Lower lobe of right lung (tissue), 2 donors: ENCODE results near the gene RACK1. TPM values are rescaled to one million over a fixed set of nuclear protein-coding genes. Genes with fewer than 3 reads are reported as not detected.

ENCODE experiments used
- ATAC-seq, 2 donors: fragments of 200-7000 bp; cut with Tn5 transposase; one replicate each; pipeline ENCODE4 v1.9.1; 2020 to 2022; ENCODE audit warnings: mild to moderate bottlenecking in 2 of 2, moderate library complexity in 2 of 2
- DNase-seq: peaks from one replicate; pipeline ENCODE4 v3.0.0-alpha.2; 2020
- H3K27ac ChIP-seq: fragments of 200-600 bp; one replicate; pipeline ENCODE4 v1.8.0; 2022
- H3K27me3 ChIP-seq: fragments of 200-600 bp; one replicate; pipeline ENCODE4 v1.8.0; 2022; ENCODE audit warnings: low read depth
- H3K36me3 ChIP-seq: fragments of 200-600 bp; one replicate; pipeline ENCODE4 v1.8.0; 2022; ENCODE audit warnings: mild to moderate bottlenecking
- H3K4me1 ChIP-seq: fragments of 200-600 bp; one replicate; pipeline ENCODE4 v1.8.0; 2022
- H3K4me3 ChIP-seq: fragments of 200-600 bp; one replicate; pipeline ENCODE4 v1.8.0; 2022; ENCODE audit warnings: mild to moderate bottlenecking
- H3K9me3 ChIP-seq: fragments of 200-600 bp; one replicate; pipeline ENCODE4 v1.8.0; 2022
- intact Hi-C: fragments of 100-400 bp; cut with DNase I; formaldehyde crosslinking; loops from one replicate; pipeline ENCODE4 v1.11.0; 2022
- total RNA-seq: library from RNA; stranded (reverse); fragmentation: NEBNext Ultra II Directional; extraction: Animal tissue kit (Norgen Biotek cat#: 25700); gene quantifications from one replicate; pipeline ENCODE4 v1.2.1, GENCODE V29; 2021
- TF ChIP-seq, protein P1 (sequence below): fragments of 200-600 bp; IDR thresholded peaks from one replicate; pipeline ENCODE4 v1.8.0; 2022; ENCODE audit warnings: antibody characterized with exemption, mild to moderate bottlenecking
- donor health status: DM: no; HTN: yes; CAD: no; lungs with severe emphysema.

Gene RACK1
- total RNA-seq, 1 donor from 2014 or later: 1,202 TPM

DNA sequence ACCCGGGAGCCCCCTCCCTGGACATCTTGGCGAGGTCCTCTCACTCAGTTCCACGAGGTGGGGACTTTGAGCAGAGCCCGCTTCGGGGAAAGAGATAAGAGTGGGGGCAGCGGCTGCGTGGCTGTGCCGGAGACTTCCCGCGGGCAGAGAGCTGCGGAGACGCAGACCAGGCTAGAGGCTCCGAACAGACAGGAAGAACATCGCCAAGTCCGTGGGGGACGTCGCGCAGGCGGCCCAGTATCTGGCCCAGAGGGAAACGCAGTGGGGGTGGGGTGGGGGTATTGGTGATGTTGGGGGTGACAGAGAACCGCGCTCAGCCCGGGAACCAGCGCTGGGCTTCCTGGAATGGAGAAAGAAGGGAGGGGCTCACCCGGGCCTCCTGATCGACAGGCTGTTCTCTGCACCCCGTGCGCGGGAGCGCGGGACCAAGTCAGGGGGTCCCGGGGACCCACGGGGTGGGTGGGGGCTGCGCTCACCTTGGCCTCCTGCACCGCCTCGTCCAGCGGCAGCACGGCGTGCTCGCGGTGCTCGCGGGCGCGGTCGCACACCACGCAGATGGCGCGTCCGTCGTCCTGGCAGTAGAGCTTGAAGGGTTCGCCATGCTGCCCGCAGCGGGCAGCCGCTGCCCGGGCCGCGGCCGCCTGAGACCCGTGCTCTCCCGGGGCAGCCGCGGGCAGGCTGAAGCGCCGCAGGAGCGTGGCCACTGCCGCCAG is 39.4 kb downstream of the RACK1 start:
- peak overlapping the region; percentile 79 for H3K27ac ChIP-seq
- H3K9me3 ChIP-seq: no peaks in the 10 kb centered on the region
- no peaks in the 10 kb centered on the region for H3K36me3 ChIP-seq
- intact Hi-C loops: no loop called here
- H3K4me3 ChIP-seq: peak overlapping the region; percentile 71
- TF ChIP-seq, protein P1, sequence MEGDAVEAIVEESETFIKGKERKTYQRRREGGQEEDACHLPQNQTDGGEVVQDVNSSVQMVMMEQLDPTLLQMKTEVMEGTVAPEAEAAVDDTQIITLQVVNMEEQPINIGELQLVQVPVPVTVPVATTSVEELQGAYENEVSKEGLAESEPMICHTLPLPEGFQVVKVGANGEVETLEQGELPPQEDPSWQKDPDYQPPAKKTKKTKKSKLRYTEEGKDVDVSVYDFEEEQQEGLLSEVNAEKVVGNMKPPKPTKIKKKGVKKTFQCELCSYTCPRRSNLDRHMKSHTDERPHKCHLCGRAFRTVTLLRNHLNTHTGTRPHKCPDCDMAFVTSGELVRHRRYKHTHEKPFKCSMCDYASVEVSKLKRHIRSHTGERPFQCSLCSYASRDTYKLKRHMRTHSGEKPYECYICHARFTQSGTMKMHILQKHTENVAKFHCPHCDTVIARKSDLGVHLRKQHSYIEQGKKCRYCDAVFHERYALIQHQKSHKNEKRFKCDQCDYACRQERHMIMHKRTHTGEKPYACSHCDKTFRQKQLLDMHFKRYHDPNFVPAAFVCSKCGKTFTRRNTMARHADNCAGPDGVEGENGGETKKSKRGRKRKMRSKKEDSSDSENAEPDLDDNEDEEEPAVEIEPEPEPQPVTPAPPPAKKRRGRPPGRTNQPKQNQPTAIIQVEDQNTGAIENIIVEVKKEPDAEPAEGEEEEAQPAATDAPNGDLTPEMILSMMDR: no peak
- H3K4me1 ChIP-seq: peaks cover 28% of the 10 kb centered on the region
- peak in 1 of 2 donors; percentile 1 for ATAC-seq
- H3K27me3 ChIP-seq: no peaks in the 10 kb centered on the region
- peak; percentile 56 for DNase-seq

DNA sequence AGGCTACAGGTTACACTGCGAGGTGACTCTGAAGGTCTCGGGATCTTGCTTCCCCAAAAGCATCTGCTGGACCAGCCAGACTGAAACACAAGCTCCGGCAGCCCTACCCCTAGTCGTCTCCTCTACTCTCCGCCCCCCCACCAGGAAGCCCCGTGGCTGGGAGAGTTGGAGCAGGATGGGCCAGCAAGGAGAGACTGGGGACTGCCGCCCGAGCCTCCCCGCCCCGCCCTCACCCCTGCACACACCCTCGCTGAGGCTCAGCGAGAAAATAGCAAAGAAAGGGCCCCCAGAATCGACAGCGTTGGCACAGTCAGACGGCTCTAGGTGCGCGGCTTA is 40.0 kb downstream of the RACK1 start:
- intact Hi-C loops: no loop called here
- H3K9me3 ChIP-seq: no peaks in the 10 kb centered on the region
- no peaks in the 10 kb centered on the region for H3K36me3 ChIP-seq
- H3K27ac ChIP-seq: peak overlapping the region; percentile 79
- TF ChIP-seq, protein P1: no peak
- DNase-seq (no peak), ATAC-seq (no peak)
- peak overlapping the region; percentile 71 for H3K4me3 ChIP-seq
- H3K27me3 ChIP-seq: no peaks in the 10 kb centered on the region
- peaks cover 28% of the 10 kb centered on the region for H3K4me1 ChIP-seq

DNA sequence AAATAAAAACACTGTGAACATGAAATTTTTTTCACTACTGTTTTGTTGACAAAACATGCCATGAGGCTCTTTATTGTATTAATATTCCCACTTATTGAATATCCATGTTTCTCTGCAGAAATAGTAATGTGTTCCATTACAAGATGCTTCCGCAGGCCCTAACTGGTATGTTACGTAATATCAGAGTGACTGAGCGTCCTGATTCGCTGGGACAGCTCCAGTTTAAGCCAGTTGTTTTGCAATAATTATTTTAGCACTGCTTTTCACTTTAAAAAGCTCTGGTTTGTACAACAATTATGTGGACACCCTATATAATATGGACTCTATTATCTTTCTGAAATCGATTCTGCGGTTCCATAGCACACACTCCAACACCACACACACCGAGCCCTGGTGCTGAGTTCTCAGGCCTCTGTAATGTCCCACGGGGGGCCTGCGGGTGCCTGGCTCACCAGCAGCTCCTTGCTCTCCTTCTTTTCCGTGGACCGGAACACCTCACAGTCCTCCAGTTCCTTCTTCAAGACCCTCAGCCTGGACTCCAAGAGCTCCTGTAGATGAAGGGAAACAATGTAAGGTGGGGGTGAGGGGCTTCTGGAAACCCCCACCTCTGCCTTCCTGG is 40.5 kb downstream of the RACK1 start:
- no peak for DNase-seq
- Histone ChIP-seq H3K36me3 (no peaks in the 10 kb centered on the region), H3K9me3 (no peaks in the 10 kb centered on the region), H3K4me1 (peaks cover 28% of the 10 kb centered on the region), H3K4me3 (peak overlapping the region; percentile 71), H3K27me3 (no peaks in the 10 kb centered on the region), H3K27ac (peak overlapping the region; percentile 79)
- TF ChIP-seq, protein P1: no peak
- intact Hi-C loops: no loop called here
- no peak for ATAC-seq

DNA sequence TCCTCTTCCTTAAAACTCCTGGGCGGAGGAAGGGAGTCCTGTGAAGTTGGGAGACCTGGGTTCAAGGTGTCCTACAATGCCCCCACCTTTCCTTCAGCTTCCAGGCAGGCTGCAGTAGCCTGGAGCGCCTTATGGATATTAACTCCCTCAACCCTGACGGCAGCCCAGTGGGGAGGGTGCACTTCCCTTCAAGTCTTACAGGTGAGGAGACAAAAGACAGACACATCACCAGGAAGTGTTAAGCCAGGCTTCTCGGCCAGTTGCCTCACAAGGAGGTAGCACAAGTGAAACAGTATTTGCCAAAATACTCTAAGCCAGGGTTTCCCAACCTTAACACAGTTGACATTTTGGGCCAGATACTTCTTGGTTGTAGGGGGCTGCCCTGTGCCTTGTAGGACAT is 42.9 kb downstream of the RACK1 start:
- H3K9me3 ChIP-seq: no peaks in the 10 kb centered on the region
- H3K27me3 ChIP-seq: no peaks in the 10 kb centered on the region
- TF ChIP-seq, protein P1: no peak
- DNase-seq (no peak), ATAC-seq (no peak)
- no peak overlapping the region for H3K27ac ChIP-seq
- no peaks in the 10 kb centered on the region for H3K36me3 ChIP-seq
- intact Hi-C loops: no loop called here
- no peak overlapping the region for H3K4me3 ChIP-seq
- H3K4me1 ChIP-seq: peaks cover 20% of the 10 kb centered on the region

DNA sequence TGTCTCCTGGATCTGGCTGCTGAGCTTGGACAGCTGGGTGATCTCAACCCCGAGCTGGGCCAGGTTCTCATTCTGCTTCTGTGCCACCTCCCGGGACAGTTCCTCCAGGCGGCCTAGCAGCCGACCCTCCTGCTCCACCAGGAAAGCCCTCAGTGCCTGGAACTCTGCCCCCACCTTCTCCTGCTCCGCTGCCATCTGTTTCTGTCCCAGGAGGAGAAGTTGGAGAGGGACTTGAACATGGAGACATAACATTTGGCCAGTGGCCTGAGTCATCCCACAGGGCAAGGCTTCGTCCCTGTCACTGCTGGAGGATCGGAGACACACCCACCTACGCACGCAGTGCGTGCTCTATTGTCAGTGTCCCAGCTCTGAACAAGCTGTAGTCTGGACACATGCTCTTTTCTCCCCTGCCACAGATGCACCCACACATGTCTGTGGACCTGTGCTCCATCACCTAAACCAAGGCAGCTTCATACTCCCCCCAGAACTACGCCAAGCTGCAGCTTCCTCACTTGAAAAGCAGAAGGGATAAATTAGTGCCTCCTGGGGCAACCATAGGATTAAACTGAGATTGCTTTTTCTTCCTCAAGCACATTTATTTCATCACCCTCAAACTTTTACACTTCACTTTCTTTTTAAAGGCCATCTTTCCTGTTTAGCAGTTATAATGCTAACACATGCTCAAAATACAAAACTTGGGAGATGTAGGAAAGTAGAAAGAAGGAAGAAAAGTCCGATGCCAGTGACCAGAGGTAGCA is 43.6 kb downstream of the RACK1 start:
- Histone ChIP-seq H3K36me3 (no peaks in the 10 kb centered on the region), H3K4me1 (peaks cover 13% of the 10 kb centered on the region), H3K27ac (no peak overlapping the region), H3K4me3 (no peak overlapping the region), H3K9me3 (no peaks in the 10 kb centered on the region), H3K27me3 (no peaks in the 10 kb centered on the region)
- TF ChIP-seq, protein P1: no peak
- DNase-seq (no peak), ATAC-seq (no peak)
- intact Hi-C loops: no loop called here
